ENCODE data around the gene CASP8.

DNA sequence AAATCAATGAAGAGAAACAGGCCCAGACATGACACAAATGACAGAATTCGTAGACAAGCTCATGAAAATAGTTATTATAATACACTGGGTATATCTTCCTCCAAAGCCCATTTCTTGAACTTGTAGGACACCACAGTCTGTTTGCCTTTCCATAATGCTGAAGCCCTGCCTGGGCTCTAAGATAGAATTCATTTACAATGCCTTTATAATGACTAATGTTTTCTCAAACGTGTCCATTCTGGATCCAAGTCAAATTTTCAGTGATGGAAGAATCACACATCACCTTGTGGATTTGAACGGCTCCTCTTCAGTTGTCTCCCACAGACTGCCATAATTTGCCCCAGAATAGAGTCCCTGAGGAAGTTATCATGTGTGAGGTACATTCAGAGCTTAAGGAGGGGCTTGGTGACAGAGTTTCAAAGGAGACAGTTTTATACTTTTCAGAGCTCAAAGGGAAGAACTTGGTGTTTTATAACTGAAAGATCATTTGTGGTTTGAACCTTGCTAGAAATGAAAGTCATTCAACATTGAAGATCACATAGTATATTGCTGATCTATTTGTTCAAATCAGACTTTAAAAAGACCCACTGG lies 38.2 kb downstream of the CASP8 start:
- TF ChIP-seq CTCF (IDR thresholded peaks at IDR 0.05) (no peak), POLR2A (IDR thresholded peaks at IDR 0.05) (no peak)

All from Peyer's patch (tissue), 4 donors.